Panc1 (cell line): Measurements from ENCODE around the gene DCAF11. TPM values are rescaled to one million over a fixed set of nuclear protein-coding genes. Genes with fewer than 3 reads are reported as not detected.

Experiments used
- ATAC-seq: fragments of 200-7000 bp; cut with Tn5 transposase; 2 replicates; pipeline ENCODE4 v1.9.1; 2020; ENCODE audit warnings: mild to moderate bottlenecking, moderate library complexity
- BruUV-seq: library from RNA; stranded (reverse); fragments of 400-500 nt; replicated peaks from 2 replicates; lab custom pipeline; 2021; lab: Mats Ljungman, UMichigan
- CTCF ChIA-PET: fragments of 300-600 bp; sonication (Branson Sonifier 250); formaldehyde crosslinking; loops from one replicate; lab custom pipeline; 2022; ENCODE audit warnings: antibody characterized with exemption; lab: Charles Lee
- POLR2A ChIA-PET: fragments of 300-600 bp; sonication (Branson Sonifier 250); formaldehyde crosslinking; loops from one replicate; lab custom pipeline; 2022; ENCODE audit warnings: antibody characterized with exemption; lab: Charles Lee
- DNase-seq: peaks from one replicate; pipeline ENCODE4 v3.0.0-alpha.2; 2010; ENCODE audit warnings: low read depth, low spot score
- H3K27ac ChIP-seq: 2 replicates; pipeline ENCODE4 v1.5.1; 2011; ENCODE audit warnings: mild to moderate bottlenecking, low read length, inconsistent platforms
- H3K27me3 ChIP-seq: fragments of 200-500 bp; sonication (Bioruptor generic); 2 replicates; pipeline ENCODE4 v1.6.0; 2014; ENCODE audit warnings: low read length, inconsistent platforms; ENCODE audit not compliant: control insufficient read depth, insufficient read depth
- H3K36me3 ChIP-seq: fragments of 200-500 bp; sonication (Bioruptor generic); 2 replicates; pipeline ENCODE4 v1.5.1; 2014; ENCODE audit warnings: inconsistent platforms, mild to moderate bottlenecking, low read length, moderate library complexity; ENCODE audit not compliant: control insufficient read depth, insufficient read depth
- H3K4me1 ChIP-seq: 2 replicates; pipeline ENCODE4 v1.5.1; 2011; ENCODE audit warnings: inconsistent platforms, mild to moderate bottlenecking, low read length, moderate library complexity; ENCODE audit not compliant: control insufficient read depth, insufficient read depth
- H3K4me3 ChIP-seq, 2 experiments: 2 replicates each; pipeline ENCODE4 v1.5.1; 2011 to 2012; ENCODE audit warnings: low read depth in 2 of 2, low read length in 2 of 2, mild to moderate bottlenecking in 2 of 2, inconsistent platforms in 1 of 2, moderate library complexity in 1 of 2
- H3K9me3 ChIP-seq: fragments of 200-500 bp; sonication (Bioruptor generic); 2 replicates; pipeline ENCODE4 v1.5.1; 2014; ENCODE audit warnings: low read depth, mild to moderate bottlenecking, inconsistent platforms, low read length, moderate library complexity; ENCODE audit not compliant: control insufficient read depth, insufficient read depth
- CTCF ChIP-seq: fragments of 450-650 bp; IDR thresholded peaks from 2 replicates; pipeline ENCODE4 v1.5.1; 2017; ENCODE audit warnings: mild to moderate bottlenecking
- POLR2AphosphoS5 ChIP-seq: IDR thresholded peaks from 2 replicates; pipeline ENCODE4 v1.6.1; 2012; ENCODE audit warnings: mild to moderate bottlenecking, low read depth, low read length, moderate library complexity
- REST ChIP-seq, 2 experiments: IDR thresholded peaks; 2 replicates each; pipeline ENCODE4 v1.6.1; 2011 to 2012; ENCODE audit warnings: low read depth in 2 of 2, control low read depth in 1 of 2, low read length in 1 of 2, mild to moderate bottlenecking in 1 of 2, moderate library complexity in 1 of 2; ENCODE audit not compliant: insufficient read depth in 1 of 2
- SIN3A ChIP-seq: IDR thresholded peaks from 2 replicates; pipeline ENCODE4 v1.6.1; 2012; ENCODE audit warnings: low read depth, mild to moderate bottlenecking, low read length, moderate library complexity, borderline replicate concordance; ENCODE audit not compliant: insufficient read depth
- TCF7L2 ChIP-seq: IDR thresholded peaks from 2 replicates; pipeline ENCODE4 v1.6.1; 2011; ENCODE audit warnings: mild to moderate bottlenecking, low read depth, low read length, inconsistent platforms
- in situ Hi-C: cut with HindIII; loops from 2 replicates; pipeline ENCODE4 v1.10.0; 2016; ENCODE audit warnings: low sequenced_read_pairs, low pct_unique_long_range_greater_than_20kb
- intact Hi-C: fragments of 100-400 bp; cut with micrococcal nuclease; formaldehyde crosslinking; loops from one replicate; pipeline ENCODE4 v1.10.0; 2022; ENCODE audit not compliant: unreplicated experiment
- total RNA-seq: library from RNA; stranded (reverse); gene quantifications from one replicate; pipeline ENCODE4 v1.2.1, GENCODE V29; 2021; ENCODE audit not compliant: unreplicated experiment

Gene DCAF11
- total RNA-seq, 1 experiment from 2014 or later = 37.4 TPM

GRCh38 chr14:24127673-24128072 is 13.1 kb downstream of the DCAF11 start:
- H3K9me3 ChIP-seq = no peaks in the 10 kb centered on the region
- BruUV-seq = no TSS peak
- no peak overlapping the region for H3K27ac ChIP-seq
- H3K4me1 ChIP-seq = no peaks in the 10 kb centered on the region
- intact Hi-C loops (no loop called here), in situ Hi-C loops (no loop called here)
- no peaks in the 10 kb centered on the region for H3K27me3 ChIP-seq
- no peak for DNase-seq
- no peak overlapping the region for H3K4me3 ChIP-seq
- CTCF ChIA-PET = no interaction called here
- POLR2A ChIA-PET = interaction anchor here (0.6 kb wide), 1 partner anchor 271 kb away, joined by 16 read pairs; the partner anchor contains the start of gene NYNRIN
- ATAC-seq = no peak
- no peaks in the 10 kb centered on the region for H3K36me3 ChIP-seq
- TF ChIP-seq TCF7L2 (no peak), POLR2AphosphoS5 (no peak), REST (IDR thresholded peaks at IDR 0.05; ENCODE audit: insufficient read depth in 1 of 2, low read depth in 2 of 2, low read length in 1 of 2) (no peak), CTCF (no peak), SIN3A (no peak)

GRCh38 chr14:24129410-24129998 is 14.9 kb downstream of the DCAF11 start:
- no peaks in the 10 kb centered on the region for H3K36me3 ChIP-seq
- ChIA-PET POLR2A (no interaction called here), CTCF (no interaction called here)
- no TSS peak for BruUV-seq
- no peaks in the 10 kb centered on the region for H3K9me3 ChIP-seq
- H3K27ac ChIP-seq = no peak overlapping the region
- H3K4me3 ChIP-seq = no peak overlapping the region
- no peak for ATAC-seq
- H3K27me3 ChIP-seq = no peaks in the 10 kb centered on the region
- TF ChIP-seq TCF7L2 (no peak), REST (IDR thresholded peaks at IDR 0.05; ENCODE audit: insufficient read depth in 1 of 2, low read depth in 2 of 2, low read length in 1 of 2) (no peak), CTCF (no peak), POLR2AphosphoS5 (no peak), SIN3A (no peak)
- intact Hi-C loops = no loop called here
- in situ Hi-C loops = no loop called here
- H3K4me1 ChIP-seq = no peaks in the 10 kb centered on the region
- DNase-seq = no peak
